ENCODE data around the gene WIF1. TPM values are rescaled to one million over a fixed set of nuclear protein-coding genes. Genes with fewer than 3 reads are reported as not detected.

WIF1 gene, protein sequence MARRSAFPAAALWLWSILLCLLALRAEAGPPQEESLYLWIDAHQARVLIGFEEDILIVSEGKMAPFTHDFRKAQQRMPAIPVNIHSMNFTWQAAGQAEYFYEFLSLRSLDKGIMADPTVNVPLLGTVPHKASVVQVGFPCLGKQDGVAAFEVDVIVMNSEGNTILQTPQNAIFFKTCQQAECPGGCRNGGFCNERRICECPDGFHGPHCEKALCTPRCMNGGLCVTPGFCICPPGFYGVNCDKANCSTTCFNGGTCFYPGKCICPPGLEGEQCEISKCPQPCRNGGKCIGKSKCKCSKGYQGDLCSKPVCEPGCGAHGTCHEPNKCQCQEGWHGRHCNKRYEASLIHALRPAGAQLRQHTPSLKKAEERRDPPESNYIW
- not detected in 2 replicates for total RNA-seq (2014; rRNA removed; shearing (Covaris generic))
- polyA plus RNA-seq (2015; cell fraction: cytosol; rRNA removed), result not detected in 2 replicates
- polyA plus RNA-seq (2015; cell fraction: nucleus; rRNA removed), result not detected in 2 replicates

DNA sequence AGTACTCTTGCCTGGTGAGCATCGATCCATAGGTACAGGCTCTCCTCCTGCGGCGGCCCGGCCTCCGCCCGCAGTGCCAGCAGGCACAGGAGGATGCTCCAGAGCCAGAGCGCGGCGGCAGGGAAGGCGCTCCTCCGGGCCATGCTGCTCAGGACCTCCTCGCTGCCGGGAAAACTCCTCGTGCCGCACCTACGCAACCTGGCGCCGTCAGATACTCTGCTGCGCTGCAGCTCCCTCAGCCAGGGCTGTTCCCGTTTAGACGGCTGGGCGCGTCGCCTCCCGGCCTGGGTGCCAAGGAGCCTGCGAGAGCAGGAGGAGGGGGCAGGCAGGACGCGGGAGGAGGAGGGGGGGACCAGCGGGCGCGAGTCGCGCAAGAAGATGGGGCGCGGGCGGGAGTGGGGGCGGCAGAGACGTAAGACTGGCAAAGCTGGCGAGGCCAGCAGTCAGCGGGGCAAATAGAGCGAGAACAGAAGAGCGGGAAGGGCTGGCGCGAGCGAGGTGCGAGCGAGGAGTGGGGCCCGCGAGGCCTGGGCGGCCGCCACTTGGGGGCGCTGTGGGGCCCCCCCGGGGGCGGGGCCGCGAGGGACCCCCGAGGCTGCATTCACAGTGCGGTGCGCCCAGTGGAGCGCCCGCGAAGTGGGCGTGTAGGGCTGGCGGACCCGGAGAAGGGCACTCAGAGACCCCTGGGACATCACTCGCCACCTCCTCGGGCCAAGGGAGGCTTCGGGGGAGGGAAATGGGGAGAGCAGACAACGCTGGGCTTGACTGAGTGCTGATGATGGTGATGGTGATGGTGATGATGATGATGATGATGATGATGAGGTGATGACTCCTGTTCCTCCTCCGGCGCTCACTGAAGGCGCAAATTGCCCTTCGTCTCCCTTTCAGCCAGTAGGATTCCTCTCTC, at the start of gene WIF1:
Gene WIF1 (minus strand): TSS at position 257 of the 907 bp plus-strand sequence. CDS start 114 bp downstream, at position 143.
- no peak for DNase-seq (ENCODE audit: low read depth)

DNA sequence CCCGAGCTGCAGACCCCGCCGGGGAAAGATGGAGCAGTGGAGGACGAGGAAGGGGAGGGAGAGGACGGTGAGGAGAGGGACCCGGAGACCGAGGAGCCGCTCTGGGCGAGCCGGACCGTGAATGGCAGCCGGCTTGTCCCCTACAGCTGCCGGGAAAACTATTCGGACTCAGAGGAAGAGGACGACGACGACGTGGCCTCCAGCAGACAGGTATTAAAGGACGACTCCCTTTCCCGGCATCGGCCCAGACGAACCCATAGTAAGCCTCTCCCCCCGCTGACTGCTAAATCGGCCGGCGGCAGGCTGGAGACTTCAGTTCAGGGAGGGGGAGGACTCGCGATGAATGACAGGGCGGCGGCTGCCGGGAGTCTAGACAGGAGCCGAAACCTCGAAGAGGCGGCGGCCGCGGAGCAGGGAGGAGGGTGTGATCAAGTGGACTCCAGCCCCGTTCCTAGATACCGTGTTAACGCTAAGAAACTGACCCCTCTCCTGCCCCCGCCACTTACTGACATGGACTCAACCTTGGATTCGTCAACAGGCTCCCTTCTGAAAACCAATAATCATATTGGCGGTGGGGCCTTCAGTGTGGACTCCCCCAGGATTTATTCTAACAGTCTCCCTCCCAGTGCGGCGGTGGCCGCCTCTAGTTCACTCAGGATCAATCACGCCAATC, 49.2 kb upstream of the WIF1 start:
- peak; percentile 64 for DNase-seq (ENCODE audit: low read depth)

DNA sequence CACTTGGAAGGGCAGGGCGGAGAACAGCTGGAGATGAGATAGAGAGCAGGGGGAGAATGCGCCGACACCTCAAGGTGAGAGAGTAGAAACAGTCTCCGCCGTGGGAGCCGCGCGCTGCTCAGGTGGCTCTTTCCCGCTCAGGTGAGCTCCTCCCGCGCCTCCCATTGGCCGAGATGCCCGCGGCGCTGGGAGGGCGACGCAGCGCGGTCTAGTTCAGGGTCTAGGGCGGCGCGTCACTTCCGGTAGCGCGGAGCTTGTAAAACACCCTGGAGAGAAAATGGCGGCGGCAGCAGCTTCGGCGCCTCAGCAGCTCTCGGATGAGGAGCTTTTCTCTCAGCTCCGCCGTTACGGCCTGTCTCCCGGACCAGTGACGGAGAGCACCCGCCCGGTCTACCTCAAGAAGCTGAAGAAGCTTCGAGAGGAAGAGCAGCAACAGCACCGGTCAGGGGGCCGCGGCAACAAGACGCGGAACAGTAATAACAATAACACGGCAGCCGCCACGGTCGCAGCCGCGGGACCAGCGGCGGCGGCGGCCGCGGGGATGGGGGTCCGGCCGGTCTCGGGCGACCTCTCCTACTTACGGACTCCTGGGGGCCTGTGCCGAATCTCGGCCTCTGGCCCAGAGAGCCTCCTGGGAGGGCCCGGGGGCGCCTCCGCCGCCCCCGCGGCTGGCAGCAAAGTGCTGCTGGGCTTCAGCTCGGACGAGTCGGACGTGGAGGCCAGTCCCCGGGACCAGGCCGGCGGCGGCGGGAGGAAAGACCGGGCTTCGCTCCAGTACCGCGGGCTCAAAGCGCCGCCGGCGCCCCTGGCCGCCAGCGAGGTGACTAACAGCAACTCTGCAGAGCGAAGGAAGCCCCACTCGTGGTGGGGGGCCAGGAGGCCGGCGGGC, 48.5 kb upstream of the WIF1 start, which contains the start of gene LEMD3:
Gene LEMD3 (plus strand): TSS at position 264 of the 889 bp plus-strand sequence. CDS start 14 bp downstream, at position 278.
- DNase-seq (ENCODE audit: low read depth), result peak; percentile 88

DNA sequence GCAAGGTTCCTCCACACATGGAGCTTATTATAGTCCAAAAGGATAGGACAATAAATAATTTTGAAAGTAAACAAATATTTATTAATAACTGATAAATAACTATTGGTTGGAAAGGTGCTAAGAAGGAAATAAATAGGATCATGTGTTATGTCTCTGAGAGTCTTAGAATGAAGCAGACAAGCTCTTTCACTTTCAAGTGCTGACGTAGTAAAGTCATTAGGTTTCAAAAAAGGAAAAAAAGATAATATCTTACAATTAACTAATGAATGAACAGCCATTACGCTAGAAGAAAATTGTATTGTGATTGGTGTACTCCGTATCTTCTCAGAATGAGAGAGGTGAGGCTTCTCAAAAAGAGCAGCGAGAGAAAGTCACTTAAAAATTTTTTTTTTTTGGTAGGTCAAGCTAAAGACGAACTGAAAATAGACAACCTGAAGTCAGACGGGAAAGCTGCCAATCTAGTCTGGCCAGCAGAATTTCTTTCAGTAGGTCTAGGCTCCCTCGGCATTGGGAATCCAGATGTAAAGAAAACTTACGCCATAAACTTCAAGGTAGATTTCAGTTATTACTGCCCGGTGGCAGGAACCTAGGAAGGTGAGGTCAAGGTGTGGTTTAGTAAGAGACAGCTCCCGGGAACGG, 47.7 kb upstream of the WIF1 start:
- no peak for DNase-seq (ENCODE audit: low read depth)

DNA sequence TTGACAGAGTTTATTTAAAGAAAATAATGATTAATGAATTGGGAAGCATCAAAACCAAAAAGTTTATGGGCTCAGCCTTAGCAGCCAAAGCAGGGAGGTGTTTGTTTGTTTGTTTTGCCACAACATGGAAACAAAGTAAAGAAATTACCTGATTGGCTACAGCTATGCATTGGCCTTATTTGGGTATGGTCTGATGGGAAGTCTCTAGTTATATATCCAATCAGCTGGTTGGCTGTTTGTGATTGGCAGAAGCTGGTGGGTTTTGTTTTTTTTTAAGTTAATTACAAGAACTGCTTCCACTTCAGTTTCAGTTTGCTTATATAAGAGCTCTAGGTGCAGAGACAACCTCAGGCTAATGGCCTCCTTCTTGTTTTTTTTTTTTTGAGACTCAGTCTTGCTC, 43.7 kb upstream of the WIF1 start:
- DNase-seq (ENCODE audit: low read depth), result no peak

DNA sequence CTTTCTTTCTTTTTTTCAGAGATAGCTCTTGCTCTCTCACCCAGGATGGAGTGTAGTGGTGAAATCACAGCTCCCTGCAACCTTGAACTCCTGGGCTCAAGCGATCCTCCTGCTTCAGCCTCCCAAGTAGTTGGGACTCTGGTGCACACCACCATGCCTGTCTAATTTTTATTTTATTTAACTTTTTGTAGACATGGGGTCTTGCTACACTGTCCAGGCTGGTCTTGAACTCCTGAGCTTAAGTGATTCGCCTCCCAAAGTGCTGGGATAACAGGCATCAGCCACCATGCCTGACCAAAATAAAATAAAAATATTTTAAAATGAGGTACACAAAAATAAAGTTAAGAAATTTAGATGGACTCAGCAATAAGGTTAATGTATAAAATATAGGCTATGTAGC, 43.1 kb upstream of the WIF1 start:
- no peak for DNase-seq (ENCODE audit: low read depth)

DNA sequence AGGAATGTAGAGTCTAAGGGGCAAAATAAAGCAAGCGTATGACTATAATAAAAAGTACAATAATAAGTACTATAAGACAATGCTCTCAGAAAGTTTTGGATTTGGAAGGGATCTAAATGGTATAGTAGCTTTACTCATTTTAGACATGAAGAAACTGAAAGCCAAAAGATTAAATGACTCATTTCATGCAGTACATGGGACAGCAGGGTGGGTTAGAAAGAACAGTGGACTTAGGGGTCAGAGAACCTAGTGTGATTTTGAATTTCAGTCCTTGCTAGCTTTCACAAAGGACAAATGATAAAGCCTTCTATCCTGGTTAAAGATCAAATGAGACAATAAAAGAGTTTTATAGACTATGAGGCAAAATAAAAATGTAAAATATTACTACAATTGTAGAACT, 41.5 kb upstream of the WIF1 start:
- DNase-seq (ENCODE audit: low read depth), result no peak

DNA sequence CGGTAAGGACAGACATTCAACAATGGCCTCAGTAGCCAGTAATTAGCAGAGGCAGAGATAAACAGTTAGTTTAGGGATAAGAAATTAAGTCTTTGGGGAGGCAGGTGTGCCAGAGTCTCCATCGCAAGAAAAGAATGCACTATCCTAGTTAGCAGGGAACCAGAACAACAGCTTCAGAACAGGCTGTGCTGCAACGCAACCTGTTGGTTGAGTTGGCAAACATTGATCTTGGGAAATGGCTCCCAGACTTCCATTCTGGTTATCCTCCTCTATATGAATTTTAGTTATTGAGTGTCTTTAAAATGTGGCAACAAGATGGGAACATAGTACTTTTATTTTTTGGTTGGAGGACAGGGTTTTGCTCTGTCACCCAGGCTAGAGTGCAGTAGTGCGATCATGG, 36.0 kb upstream of the WIF1 start:
- no peak for DNase-seq (ENCODE audit: low read depth)

DNA sequence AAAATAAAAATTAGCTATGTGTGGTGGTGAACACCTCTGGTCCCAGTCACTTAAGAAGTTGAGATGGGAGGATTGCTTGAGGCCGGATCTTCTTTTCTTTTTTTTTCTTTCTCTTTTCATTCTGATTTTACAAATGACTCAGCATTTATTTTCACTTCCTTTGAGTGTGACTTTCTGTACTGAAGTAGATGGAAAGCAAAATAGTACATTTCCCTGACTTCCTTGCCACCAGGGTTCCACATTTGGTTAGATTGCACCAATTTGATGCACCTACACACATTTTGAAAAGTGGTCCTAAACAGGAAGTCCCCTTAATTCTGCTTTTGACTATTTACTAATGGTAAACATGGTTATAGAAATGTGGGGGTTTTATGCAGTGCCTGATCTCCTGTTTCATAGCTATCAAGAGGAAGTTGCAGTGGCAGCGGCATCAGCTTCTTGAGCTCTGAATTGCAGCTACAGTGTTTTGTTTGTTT, 35.3 kb upstream of the WIF1 start:
- DNase-seq (ENCODE audit: low read depth), result peak; percentile 52

DNA sequence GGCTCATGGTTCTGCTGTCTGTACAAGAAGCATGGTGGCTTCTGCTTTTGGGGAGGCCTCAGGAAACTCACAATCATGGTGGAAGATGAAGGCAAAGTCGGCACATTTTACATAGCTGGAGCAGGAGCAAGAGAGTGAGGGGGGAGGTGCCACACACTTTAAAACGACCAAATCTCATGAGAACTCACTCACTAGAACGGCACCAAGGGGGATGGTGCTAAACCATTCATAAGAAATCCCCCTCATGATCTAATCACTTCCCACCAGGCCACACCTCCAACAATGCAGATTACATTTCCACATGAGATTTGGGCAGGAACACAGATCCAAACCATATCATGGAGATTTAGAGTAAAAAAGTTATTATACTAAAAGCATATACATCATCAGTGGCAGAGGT, 34.7 kb upstream of the WIF1 start:
- no peak for DNase-seq (ENCODE audit: low read depth)

DNA sequence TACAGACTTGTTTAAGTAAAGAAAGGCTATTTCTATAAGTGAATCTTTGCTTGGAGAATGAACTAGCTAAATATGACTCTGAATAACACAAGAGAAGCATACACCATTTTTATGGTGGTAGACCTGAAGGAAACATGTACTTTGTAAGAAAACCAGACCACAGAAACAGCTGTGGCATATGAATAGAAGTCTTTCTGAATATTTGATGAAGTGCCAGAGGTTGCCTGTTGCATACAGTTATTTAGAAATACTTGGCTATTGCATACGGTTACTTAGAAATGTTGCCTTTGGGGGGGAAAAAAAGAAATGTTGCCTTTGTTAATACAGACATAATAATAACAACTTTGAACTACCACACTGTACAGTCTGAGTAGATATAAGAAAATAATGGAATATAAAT, 31.5 kb upstream of the WIF1 start:
- DNase-seq (ENCODE audit: low read depth), result no peak

DNA sequence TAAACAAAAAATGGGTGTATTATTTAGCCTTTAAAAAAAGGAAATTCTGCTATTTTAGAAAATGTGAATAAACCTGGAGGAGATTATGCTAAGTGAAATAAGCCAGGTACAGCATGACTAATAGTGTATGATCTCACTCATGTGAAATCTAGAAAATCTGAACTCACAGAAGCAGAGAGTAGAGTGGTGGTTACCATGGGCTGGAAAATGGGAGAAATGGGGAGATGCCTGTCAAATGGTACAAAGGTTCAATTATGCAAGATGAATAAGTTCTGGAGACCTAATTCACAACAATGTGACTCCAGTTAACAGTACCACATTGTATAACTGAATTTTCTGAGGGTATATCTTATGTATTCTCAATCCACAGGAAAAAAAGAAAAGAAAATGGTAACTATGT, 30.9 kb upstream of the WIF1 start:
- DNase-seq (ENCODE audit: low read depth), result peak; percentile 52

DNA sequence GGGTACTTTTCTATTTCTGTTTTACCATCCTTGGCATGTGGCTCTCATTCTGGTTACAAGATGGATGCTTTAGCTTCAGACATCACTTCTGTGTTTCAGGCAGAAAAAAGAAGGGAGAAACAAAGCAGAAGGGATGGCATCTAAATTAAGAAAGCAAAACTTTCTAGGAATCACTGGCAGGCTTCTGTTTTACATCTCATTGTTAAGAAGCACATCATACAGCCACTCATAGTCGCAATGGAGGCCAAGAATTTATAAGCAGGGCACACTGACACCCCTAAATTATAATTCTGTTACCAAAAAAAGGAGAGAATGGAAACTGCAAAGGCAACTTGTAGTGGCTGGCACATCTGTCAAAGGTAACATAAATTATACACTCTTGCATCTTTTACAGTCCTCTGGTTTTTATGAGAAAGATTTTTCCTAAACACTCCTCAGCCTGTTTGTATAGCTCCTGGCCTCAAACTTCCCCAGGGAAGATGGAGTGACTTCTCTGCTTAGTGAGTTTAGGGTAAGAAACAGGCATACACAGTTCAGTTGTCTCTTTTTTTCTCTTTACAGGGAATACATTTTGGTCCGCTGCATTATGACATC, 26.3 kb upstream of the WIF1 start:
- no peak for DNase-seq (ENCODE audit: low read depth)

DNA sequence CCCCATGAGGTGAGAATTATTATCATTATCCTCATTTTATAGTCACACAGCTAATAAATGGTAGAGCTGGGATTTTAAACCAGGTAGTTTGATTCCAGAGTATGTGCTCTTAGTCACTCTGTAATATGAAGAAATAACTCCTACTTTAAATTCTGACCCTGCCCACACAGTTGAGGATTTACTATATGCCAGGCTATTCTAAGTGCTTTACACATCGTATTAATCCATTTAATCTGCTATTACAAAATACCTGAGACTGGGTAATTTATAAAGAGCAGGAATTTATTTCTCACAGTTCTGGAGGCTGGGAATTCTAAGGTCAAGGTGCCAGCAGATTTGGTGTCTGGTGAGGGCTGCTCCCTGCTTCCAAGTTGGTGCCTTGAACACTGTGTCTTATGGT, 19.6 kb upstream of the WIF1 start:
- DNase-seq (ENCODE audit: low read depth), result no peak

DNA sequence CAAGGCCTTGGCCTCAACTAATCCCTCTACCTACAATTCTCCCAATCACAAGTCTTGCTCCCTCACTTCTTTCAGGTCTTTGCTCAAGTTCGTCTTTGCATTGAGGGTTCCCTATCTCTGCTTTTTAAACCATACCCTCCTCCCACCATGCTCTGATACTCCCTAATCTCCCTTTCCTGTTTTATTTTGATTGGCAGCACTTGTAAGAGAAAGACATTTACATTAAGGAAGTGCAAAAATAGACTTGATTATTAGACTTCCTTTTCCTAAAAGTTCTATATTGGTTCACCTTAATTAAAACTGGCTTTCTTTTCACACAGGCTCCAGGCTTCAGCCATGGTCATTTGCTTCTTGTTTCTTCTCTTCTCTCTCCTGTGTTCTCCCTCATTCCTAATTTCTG, 18.3 kb upstream of the WIF1 start:
- DNase-seq (ENCODE audit: low read depth), result no peak

DNA sequence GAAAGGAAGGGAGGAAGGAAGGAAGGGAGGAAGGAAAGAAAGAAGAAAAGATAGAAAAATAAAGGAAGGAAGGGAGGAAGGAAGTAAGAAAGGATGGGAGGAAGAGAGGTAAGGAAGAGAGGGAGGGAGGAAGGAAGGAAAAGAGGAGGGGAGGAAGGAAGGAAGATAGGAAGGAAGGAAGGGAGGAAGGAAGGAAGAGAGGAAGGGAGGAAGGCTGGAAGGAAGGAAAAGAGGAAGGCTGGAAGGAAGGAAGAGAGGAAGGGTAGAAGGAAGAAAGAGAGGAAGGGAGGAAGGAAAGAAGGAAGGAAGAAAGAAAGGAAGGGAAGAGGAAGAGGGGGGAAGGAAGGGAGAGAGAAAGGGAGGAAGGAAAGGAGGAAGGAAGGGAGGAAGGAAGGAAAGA, 12.8 kb upstream of the WIF1 start:
- no peak for DNase-seq (ENCODE audit: low read depth)

DNA sequence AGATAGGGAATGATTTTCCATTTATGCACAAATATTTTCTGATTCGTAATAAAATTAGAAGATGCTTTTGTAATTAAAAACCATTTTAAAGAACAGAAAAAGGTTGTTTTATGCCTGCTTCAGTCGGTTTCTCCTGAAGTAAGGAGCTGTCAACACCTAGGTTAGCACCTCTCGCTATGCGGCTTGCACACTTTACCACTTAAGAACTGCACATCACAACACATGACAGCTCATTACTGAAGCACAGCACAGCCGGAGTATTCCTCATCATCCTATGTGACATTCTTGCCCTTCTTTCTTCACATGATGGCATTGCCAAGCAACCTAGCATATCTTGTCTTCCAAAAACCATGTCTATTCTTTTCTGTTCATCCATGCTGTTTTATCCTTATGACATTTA, 5.4 kb upstream of the WIF1 start:
- DNase-seq (ENCODE audit: low read depth), result no peak

DNA sequence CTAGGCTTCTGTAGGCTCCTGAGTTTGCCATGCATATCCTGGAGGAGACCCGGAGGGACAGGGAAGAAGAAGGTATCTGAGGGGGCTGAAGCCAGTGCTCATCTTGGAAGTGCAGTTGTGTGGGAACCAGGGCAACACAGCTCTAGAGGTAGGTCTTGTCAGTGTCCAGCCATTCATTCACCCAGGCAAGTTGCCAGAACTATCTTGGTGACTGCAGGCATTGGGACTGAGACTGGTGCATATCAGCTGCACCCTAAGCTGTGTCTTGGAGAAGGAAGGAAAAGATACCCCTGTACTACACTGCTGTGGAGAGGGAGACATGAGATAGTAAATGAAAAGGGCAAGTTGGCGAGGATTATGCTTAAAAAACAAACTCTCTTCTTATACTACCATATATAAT, 4.9 kb upstream of the WIF1 start:
- no peak for DNase-seq (ENCODE audit: low read depth)

DNA sequence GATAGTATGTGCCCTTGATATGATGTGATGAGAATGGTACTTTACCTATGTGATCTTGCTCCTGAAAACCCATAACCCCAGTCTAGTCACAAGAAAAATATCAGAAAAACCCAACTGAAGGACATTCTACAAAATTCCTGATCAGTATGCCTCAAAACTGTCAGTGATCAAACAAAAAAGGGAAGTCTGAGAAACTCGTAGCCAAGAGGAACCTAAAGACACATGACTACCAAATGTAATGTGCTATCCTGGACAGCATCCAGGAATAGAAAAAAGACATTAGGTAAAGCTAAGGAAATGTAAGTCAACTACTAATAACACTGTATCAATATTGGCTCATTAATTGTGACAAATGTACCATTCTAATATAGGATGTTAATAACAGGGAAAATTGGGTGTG, 4.1 kb upstream of the WIF1 start:
- DNase-seq (ENCODE audit: low read depth), result no peak
